ENCODE measurements around the gene TBC1D22A. TPM values are rescaled to one million over a fixed set of nuclear protein-coding genes. Genes with fewer than 3 reads are reported as not detected.

TBC1D22A gene
- total and polyA plus RNA-seq, 2 experiments from 2014 or later, result 15.3 to 19.8 TPM

GRCh38 chr22:46884365-46884764 is 121.9 kb downstream of the TBC1D22A start:
- H3K4me1 ChIP-seq (ENCODE audit: insufficient read depth), result no peaks in the 10 kb centered on the region
- no peak overlapping the region for H3K27ac ChIP-seq
- H3K27me3 ChIP-seq, result no peaks in the 10 kb centered on the region
- no peaks in the 10 kb centered on the region for H3K36me3 ChIP-seq (replicated peaks; ENCODE audit: insufficient read depth, low read depth)
- no peak overlapping the region for H2AFZ ChIP-seq
- TF ChIP-seq, protein P1, sequence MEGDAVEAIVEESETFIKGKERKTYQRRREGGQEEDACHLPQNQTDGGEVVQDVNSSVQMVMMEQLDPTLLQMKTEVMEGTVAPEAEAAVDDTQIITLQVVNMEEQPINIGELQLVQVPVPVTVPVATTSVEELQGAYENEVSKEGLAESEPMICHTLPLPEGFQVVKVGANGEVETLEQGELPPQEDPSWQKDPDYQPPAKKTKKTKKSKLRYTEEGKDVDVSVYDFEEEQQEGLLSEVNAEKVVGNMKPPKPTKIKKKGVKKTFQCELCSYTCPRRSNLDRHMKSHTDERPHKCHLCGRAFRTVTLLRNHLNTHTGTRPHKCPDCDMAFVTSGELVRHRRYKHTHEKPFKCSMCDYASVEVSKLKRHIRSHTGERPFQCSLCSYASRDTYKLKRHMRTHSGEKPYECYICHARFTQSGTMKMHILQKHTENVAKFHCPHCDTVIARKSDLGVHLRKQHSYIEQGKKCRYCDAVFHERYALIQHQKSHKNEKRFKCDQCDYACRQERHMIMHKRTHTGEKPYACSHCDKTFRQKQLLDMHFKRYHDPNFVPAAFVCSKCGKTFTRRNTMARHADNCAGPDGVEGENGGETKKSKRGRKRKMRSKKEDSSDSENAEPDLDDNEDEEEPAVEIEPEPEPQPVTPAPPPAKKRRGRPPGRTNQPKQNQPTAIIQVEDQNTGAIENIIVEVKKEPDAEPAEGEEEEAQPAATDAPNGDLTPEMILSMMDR (IDR thresholded peaks at IDR 0.05; ENCODE audit: poor library complexity), result no peak
- TF ChIP-seq EZH2 (IDR thresholded peaks at IDR 0.05; ENCODE audit: borderline replicate concordance) (no peak), EZH2phosphoT487 (IDR thresholded peaks at IDR 0.05; ENCODE audit: low read depth, severe bottlenecking, unreplicated experiment) (no peak)
- no peaks in the 10 kb centered on the region for H3K9me3 ChIP-seq (ENCODE audit: low read depth)
- DNase-seq (ENCODE audit: low spot score), result no peak
- H3K4me3 ChIP-seq, result no peak overlapping the region
- no peaks in the 10 kb centered on the region for H4K20me1 ChIP-seq (ENCODE audit: insufficient read depth, poor library complexity, severe bottlenecking)
- H3K79me2 ChIP-seq, result peaks cover 4% of the 10 kb centered on the region
- no peaks in the 10 kb centered on the region for H3K9me2 ChIP-seq (replicated peaks; ENCODE audit: insufficient read depth)
- WGBS (ENCODE audit: low lambda C conversion rate, missing lambda C conversion rate), result 91% methylated on average over 8 of the region's 8 CpGs
- H3K4me2 ChIP-seq, result no peak overlapping the region

DNA sequence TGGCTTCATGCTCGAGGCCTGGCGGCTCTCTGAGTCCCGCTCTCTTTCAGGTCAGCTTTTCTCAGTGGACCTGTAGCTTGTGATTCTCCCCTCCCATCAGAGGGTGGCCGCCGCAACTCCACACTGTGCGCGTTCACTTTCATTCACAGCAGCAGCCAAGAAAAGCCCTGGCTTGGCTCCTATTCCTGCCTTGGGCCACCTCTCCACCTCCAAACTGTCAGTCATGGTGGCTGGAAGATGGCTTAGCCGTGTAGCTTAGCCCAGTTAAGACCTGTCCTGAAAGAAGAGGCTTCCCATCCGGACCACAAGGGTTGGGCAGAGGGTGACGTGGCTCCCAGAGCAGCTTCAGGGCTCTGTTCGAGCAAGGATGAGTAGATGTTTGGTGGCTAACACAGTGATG is 125.5 kb downstream of the TBC1D22A start:
- H3K4me1 ChIP-seq (ENCODE audit: insufficient read depth), result no peaks in the 10 kb centered on the region
- no peak overlapping the region for H3K4me2 ChIP-seq
- H4K20me1 ChIP-seq (ENCODE audit: insufficient read depth, poor library complexity, severe bottlenecking), result no peaks in the 10 kb centered on the region
- H3K27ac ChIP-seq, result no peak overlapping the region
- no peaks in the 10 kb centered on the region for H3K9me2 ChIP-seq (replicated peaks; ENCODE audit: insufficient read depth)
- TF ChIP-seq EZH2phosphoT487 (IDR thresholded peaks at IDR 0.05; ENCODE audit: low read depth, severe bottlenecking, unreplicated experiment) (no peak), EZH2 (IDR thresholded peaks at IDR 0.05; ENCODE audit: borderline replicate concordance) (no peak)
- TF ChIP-seq, protein P1 (IDR thresholded peaks at IDR 0.05; ENCODE audit: poor library complexity), result no peak
- no peaks in the 10 kb centered on the region for H3K27me3 ChIP-seq
- no peak for DNase-seq (ENCODE audit: low spot score)
- H3K79me2 ChIP-seq, result peaks cover 2% of the 10 kb centered on the region
- no peaks in the 10 kb centered on the region for H3K36me3 ChIP-seq (replicated peaks; ENCODE audit: insufficient read depth, low read depth)
- no peak overlapping the region for H2AFZ ChIP-seq
- 97% methylated on average over 11 of the region's 11 CpGs for WGBS (ENCODE audit: low lambda C conversion rate, missing lambda C conversion rate)
- H3K9me3 ChIP-seq (ENCODE audit: low read depth), result no peaks in the 10 kb centered on the region
- H3K4me3 ChIP-seq, result no peak overlapping the region

- Histone ChIP-seq H3K4me1 (ENCODE audit: insufficient read depth) (no peaks in the 10 kb centered on the region), H3K4me3 (no peak overlapping the region), H2AFZ (no peak overlapping the region), H3K9me2 (replicated peaks; ENCODE audit: insufficient read depth) (no peaks in the 10 kb centered on the region), H3K9me3 (ENCODE audit: low read depth) (no peaks in the 10 kb centered on the region), H3K36me3 (replicated peaks; ENCODE audit: insufficient read depth, low read depth) (no peaks in the 10 kb centered on the region), H4K20me1 (ENCODE audit: insufficient read depth, poor library complexity, severe bottlenecking) (no peaks in the 10 kb centered on the region), H3K4me2 (no peak overlapping the region), H3K27ac (no peak overlapping the region), H3K79me2 (no peaks in the 10 kb centered on the region), H3K27me3 (no peaks in the 10 kb centered on the region)
- 87% methylated on average over 10 of the region's 10 CpGs for WGBS (ENCODE audit: low lambda C conversion rate, missing lambda C conversion rate)
- TF ChIP-seq EZH2phosphoT487 (IDR thresholded peaks at IDR 0.05; ENCODE audit: low read depth, severe bottlenecking, unreplicated experiment) (no peak), EZH2 (IDR thresholded peaks at IDR 0.05; ENCODE audit: borderline replicate concordance) (no peak)
- TF ChIP-seq, protein P1 (IDR thresholded peaks at IDR 0.05; ENCODE audit: poor library complexity), result no peak
- no peak for DNase-seq (ENCODE audit: low spot score)
These were observed 128.4 kb downstream of the TBC1D22A start for GRCh38 chr22:46890819-46891218.
